Measurements from ENCODE around the gene ZBTB48.

- no peak for TF ChIP-seq CTCF (IDR thresholded peaks at IDR 0.05 in 4 of 5, conservative IDR thresholded peaks at IDR 0.05 in 1 of 5)
- TF ChIP-seq POLR2A (IDR thresholded peaks at IDR 0.05): no peak
These were observed 2.6 kb downstream of the ZBTB48 start for GRCh38 chr1:6582370-6582769.
